ENCODE results near the gene FBRSL1. TPM values are rescaled to one million over a fixed set of nuclear protein-coding genes. Genes with fewer than 3 reads are reported as not detected.

The FBRSL1 gene
- total RNA-seq, 1 donor from 2014 or later: 66.0 TPM

DNA sequence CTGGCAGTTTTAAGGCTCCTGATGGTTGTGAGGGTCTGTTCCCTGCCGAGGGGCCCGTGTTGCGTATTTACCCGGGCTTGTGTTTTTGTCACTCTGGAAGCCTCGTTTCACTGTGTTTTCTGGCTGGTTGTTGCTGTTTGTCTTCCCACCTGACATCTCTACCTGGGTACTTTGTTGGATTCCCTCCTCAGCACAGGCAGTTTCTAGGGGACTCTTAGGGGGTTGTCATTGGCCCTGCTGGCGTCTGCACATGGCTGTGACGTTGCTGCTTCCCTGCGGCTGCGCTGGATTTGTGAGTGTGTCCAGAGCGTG, 6.4 kb downstream of the FBRSL1 start:
- Histone ChIP-seq H3K9me3 (replicated peaks) (no peaks in the 10 kb centered on the region), H3K4me3 (no peak overlapping the region), H3K27ac (replicated peaks) (no peak overlapping the region), H3K4me1 (peaks cover 100% of the 10 kb centered on the region), H3K27me3 (ENCODE audit: low read depth) (no peaks in the 10 kb centered on the region), H3K36me3 (no peaks in the 10 kb centered on the region)
- TF ChIP-seq, protein P1, sequence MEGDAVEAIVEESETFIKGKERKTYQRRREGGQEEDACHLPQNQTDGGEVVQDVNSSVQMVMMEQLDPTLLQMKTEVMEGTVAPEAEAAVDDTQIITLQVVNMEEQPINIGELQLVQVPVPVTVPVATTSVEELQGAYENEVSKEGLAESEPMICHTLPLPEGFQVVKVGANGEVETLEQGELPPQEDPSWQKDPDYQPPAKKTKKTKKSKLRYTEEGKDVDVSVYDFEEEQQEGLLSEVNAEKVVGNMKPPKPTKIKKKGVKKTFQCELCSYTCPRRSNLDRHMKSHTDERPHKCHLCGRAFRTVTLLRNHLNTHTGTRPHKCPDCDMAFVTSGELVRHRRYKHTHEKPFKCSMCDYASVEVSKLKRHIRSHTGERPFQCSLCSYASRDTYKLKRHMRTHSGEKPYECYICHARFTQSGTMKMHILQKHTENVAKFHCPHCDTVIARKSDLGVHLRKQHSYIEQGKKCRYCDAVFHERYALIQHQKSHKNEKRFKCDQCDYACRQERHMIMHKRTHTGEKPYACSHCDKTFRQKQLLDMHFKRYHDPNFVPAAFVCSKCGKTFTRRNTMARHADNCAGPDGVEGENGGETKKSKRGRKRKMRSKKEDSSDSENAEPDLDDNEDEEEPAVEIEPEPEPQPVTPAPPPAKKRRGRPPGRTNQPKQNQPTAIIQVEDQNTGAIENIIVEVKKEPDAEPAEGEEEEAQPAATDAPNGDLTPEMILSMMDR (IDR thresholded peaks at IDR 0.05; ENCODE audit: borderline replicate concordance): no peak
- no peak for DNase-seq
- intact Hi-C loops (cut with micrococcal nuclease): no loop called here

GRCh38 chr12:132496710-132497109, 6.8 kb downstream of the FBRSL1 start:
- H3K4me1 ChIP-seq: peaks cover 100% of the 10 kb centered on the region
- intact Hi-C loops (cut with micrococcal nuclease): no loop called here

DNA sequence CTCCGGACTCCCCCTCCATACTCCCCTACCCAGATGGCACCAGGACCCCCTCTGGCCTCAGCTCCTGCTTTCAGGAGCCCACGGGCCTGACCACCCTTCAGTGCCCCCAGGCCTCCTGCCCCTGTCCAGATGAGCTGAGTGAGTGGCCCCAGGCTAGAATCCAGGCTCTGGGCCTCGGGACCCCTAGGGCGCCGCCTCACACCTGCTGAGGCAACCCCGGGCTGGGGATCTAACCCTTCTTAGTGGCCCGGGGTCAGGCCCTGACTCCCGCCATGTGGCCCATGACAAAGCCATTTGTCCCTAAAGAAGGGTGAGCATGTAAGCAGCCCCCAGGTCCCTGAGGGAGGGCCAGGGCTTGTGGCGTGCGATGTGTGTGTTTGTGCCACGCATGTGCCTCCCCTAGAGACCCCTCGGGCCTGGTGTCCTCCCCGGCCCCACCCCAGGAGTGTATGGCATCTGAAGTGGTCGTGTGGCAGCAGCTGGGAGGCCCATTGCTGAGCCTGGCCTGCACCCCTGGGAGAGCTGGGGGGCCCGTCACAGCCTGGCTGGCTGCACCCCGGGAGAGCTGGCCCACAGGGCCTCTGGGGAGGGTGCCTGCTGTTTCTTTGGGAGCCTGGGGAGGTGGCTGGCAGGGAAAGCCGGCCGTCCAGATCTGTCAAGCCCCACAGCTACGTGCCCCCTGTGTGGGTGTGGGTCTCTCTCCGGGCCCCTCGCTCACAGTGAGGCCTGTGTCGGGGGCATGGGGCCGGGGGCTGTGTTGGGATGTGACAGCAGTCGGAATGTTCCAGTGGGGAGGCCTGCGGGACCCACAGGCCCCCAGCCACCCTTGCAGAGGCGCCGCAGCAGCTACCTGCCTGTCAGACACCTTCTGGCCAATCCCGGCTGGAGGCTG, 7.8 kb downstream of the FBRSL1 start:
- Histone ChIP-seq H3K27me3 (ENCODE audit: low read depth) (no peaks in the 10 kb centered on the region), H3K9me3 (replicated peaks) (no peaks in the 10 kb centered on the region), H3K4me1 (peaks cover 99% of the 10 kb centered on the region), H3K36me3 (no peaks in the 10 kb centered on the region), H3K27ac (replicated peaks) (no peak overlapping the region), H3K4me3 (no peak overlapping the region)
- intact Hi-C loops (cut with micrococcal nuclease): no loop called here
- DNase-seq: no peak
- TF ChIP-seq, protein P1 (IDR thresholded peaks at IDR 0.05; ENCODE audit: borderline replicate concordance): no peak

More at GRCh38 chr12:132496710-132497109, 6.8 kb downstream of the FBRSL1 start:
- TF ChIP-seq, protein P1 (IDR thresholded peaks at IDR 0.05; ENCODE audit: borderline replicate concordance): no peak
- Histone ChIP-seq H3K27me3 (ENCODE audit: low read depth) (no peaks in the 10 kb centered on the region), H3K27ac (replicated peaks) (no peak overlapping the region), H3K36me3 (no peaks in the 10 kb centered on the region), H3K4me3 (no peak overlapping the region), H3K9me3 (replicated peaks) (no peaks in the 10 kb centered on the region)
- no peak for DNase-seq

DNA sequence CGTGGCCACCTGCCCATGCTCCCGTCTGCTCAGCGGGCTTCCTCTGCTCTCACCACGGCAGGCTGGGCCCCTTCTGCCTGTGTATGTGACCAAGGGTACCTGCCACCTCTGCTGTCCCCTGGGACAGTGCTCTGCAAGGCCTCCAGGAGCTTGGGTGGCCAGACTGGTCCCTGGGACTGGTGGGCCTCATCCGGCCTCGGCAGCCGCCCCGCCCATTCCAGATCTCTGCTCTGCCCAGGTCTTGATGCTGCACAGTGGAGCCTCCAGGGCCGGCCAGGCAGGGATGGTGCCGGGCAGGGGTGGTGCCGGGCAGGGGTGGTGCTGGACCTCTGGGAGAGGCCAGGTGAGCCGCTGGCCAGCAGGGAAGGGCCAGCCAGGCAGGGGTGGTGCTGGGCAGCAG, 9.0 kb downstream of the FBRSL1 start:
- no peak overlapping the region for H3K4me3 ChIP-seq
- no peaks in the 10 kb centered on the region for H3K9me3 ChIP-seq (replicated peaks)
- intact Hi-C loops (cut with micrococcal nuclease): no loop called here
- H3K4me1 ChIP-seq: peaks cover 99% of the 10 kb centered on the region
- no peaks in the 10 kb centered on the region for H3K36me3 ChIP-seq
- no peak for DNase-seq
- TF ChIP-seq, protein P1 (IDR thresholded peaks at IDR 0.05; ENCODE audit: borderline replicate concordance): no peak
- H3K27ac ChIP-seq (replicated peaks): no peak overlapping the region
- no peaks in the 10 kb centered on the region for H3K27me3 ChIP-seq (ENCODE audit: low read depth)

DNA sequence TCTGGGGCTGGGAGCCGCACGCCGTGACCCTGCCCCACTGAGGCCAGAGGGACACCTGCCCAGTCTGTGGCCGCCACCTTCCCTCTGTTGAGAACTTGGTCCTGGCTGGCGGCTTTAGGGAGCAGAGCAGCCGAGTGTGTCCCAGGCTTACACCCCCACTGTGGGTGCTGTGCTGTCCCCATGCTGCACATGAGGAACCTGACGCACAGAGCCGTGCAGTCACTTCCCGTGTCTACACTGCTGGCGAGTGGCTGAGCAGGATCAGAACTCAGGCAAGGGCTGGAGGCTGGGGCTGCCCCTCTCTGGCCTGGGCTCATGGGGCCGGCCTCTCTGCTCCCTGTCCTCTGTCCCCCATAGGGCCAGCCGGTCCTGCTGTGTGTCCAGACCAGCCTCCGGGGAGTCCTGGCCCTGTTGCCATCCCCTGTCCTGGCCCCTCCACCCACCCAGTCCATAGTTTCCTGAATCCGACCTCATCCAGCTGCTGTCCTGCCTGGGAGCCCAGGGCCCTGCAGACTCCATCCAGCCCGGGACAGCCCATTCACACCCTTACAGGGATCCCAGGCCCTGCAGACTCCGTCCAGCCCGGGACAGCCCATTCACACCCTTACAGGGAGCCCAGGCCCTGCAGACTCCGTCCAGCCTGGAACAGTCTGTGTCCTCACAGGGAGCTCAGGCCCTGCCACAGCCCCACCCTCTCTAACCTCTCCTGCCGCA, 10.3 kb downstream of the FBRSL1 start:
- H3K4me3 ChIP-seq: no peak overlapping the region
- TF ChIP-seq, protein P1 (IDR thresholded peaks at IDR 0.05; ENCODE audit: borderline replicate concordance): no peak
- DNase-seq: no peak
- no peaks in the 10 kb centered on the region for H3K27me3 ChIP-seq (ENCODE audit: low read depth)
- intact Hi-C loops (cut with micrococcal nuclease): no loop called here
- peaks cover 99% of the 10 kb centered on the region for H3K4me1 ChIP-seq
- H3K27ac ChIP-seq (replicated peaks): peak overlapping the region; percentile 38
- H3K9me3 ChIP-seq (replicated peaks): no peaks in the 10 kb centered on the region
- H3K36me3 ChIP-seq: no peaks in the 10 kb centered on the region

All from left ventricle myocardium inferior (tissue), 1 donor.